SK-N-SH treated with all-trans-retinoic acid at 6 μM for 48 hours (cell line): Measurements from ENCODE around the gene PPP1R13B.

Source experiments
- ATAC-seq: fragments of 200-7000 bp; cut with Tn5 transposase; 3 replicates; pipeline ENCODE4 v1.9.1; 2020; ENCODE audit warnings: mild to moderate bottlenecking, moderate library complexity
- ARNTL ChIP-seq: fragments of 450-650 bp; formaldehyde crosslinking; IDR thresholded peaks from 2 replicates; pipeline ENCODE4 v1.5.0; 2020; ENCODE audit warnings: low read depth, mild to moderate bottlenecking, moderate library complexity, borderline replicate concordance
- BACH2 ChIP-seq: fragments of 250-450 bp; sonication (Bioruptor Pico); IDR thresholded peaks from 2 replicates; pipeline ENCODE4 v1.9.0; 2021; ENCODE audit warnings: mild to moderate bottlenecking, borderline replicate concordance
- CSDC2 ChIP-seq: fragments of 250-450 bp; sonication (Bioruptor Pico); IDR thresholded peaks from 2 replicates; pipeline ENCODE4 v1.5.0; 2020; ENCODE audit warnings: mild to moderate bottlenecking, moderate library complexity
- ESRRG ChIP-seq: fragments of 250-450 bp; sonication (Bioruptor Pico); IDR thresholded peaks from 2 replicates; pipeline ENCODE4 v1.6.1; 2021; ENCODE audit warnings: mild to moderate bottlenecking
- GLIS3 ChIP-seq: fragments of 250-450 bp; sonication (Bioruptor Pico); IDR thresholded peaks from 2 replicates; pipeline ENCODE4 v1.5.0; 2020; ENCODE audit warnings: mild to moderate bottlenecking, moderate library complexity
- ISL1 ChIP-seq: fragments of 250-450 bp; sonication (Bioruptor Pico); IDR thresholded peaks from 2 replicates; pipeline ENCODE4 v2.1.2; 2022; ENCODE audit warnings: mild to moderate bottlenecking, moderate library complexity
- OSR1 ChIP-seq: fragments of 250-450 bp; sonication (Bioruptor Pico); IDR thresholded peaks from 2 replicates; pipeline ENCODE4 v1.8.0; 2022; ENCODE audit warnings: moderate library complexity, mild to moderate bottlenecking, inconsistent platforms
- PPARA ChIP-seq: fragments of 250-450 bp; sonication (Bioruptor Pico); IDR thresholded peaks from 2 replicates; pipeline ENCODE4 v1.5.0; 2020; ENCODE audit warnings: mild to moderate bottlenecking, borderline replicate concordance
- RARB ChIP-seq: fragments of 250-450 bp; sonication (Bioruptor Pico); IDR thresholded peaks from 2 replicates; pipeline ENCODE4 v1.8.0; 2021; ENCODE audit warnings: mild to moderate bottlenecking, moderate library complexity
- SNAI2 ChIP-seq: fragments of 250-450 bp; sonication (Bioruptor Pico); IDR thresholded peaks from 2 replicates; pipeline ENCODE4 v1.5.0; 2020; ENCODE audit warnings: mild to moderate bottlenecking, moderate library complexity
- TCF4 ChIP-seq: fragments of 250-450 bp; sonication (Bioruptor Pico); IDR thresholded peaks from 2 replicates; pipeline ENCODE4 v1.8.0; 2021; ENCODE audit warnings: mild to moderate bottlenecking, moderate library complexity, borderline replicate concordance
- TOX ChIP-seq: fragments of 250-450 bp; sonication (Bioruptor Pico); IDR thresholded peaks from 2 replicates; pipeline ENCODE4 v1.8.0; 2021; ENCODE audit warnings: mild to moderate bottlenecking, moderate library complexity, borderline replicate concordance
- ZC3H10 ChIP-seq: fragments of 250-450 bp; sonication (Bioruptor Pico); IDR thresholded peaks from 2 replicates; pipeline ENCODE4 v1.5.1; 2021; ENCODE audit warnings: mild to moderate bottlenecking, moderate library complexity
- ZFP3 ChIP-seq: fragments of 250-450 bp; sonication (Bioruptor Pico); IDR thresholded peaks from 2 replicates; pipeline ENCODE4 v1.5.0; 2020; ENCODE audit warnings: mild to moderate bottlenecking, moderate library complexity
- ZNF70 ChIP-seq: fragments of 450-650 bp; formaldehyde crosslinking; IDR thresholded peaks from 2 replicates; pipeline ENCODE4 v1.5.0; 2020; ENCODE audit warnings: mild to moderate bottlenecking, moderate library complexity
- ZNF8 ChIP-seq: fragments of 450-650 bp; formaldehyde crosslinking; IDR thresholded peaks from 2 replicates; pipeline ENCODE4 v1.5.0; 2020; ENCODE audit warnings: mild to moderate bottlenecking, moderate library complexity
- TF ChIP-seq, protein P1 (sequence below): fragments of 250-450 bp; sonication (Bioruptor Pico); IDR thresholded peaks from 2 replicates; pipeline ENCODE4 v1.5.1; 2020; ENCODE audit warnings: low read depth, mild to moderate bottlenecking, moderate library complexity
- TF ChIP-seq, protein P2 (sequence below): fragments of 250-450 bp; sonication (Bioruptor Pico); IDR thresholded peaks from 2 replicates; pipeline ENCODE4 v1.8.0; 2021; ENCODE audit warnings: low read depth, mild to moderate bottlenecking, moderate library complexity, borderline replicate concordance
- TF ChIP-seq, protein P3 (sequence below): fragments of 250-450 bp; sonication (Bioruptor Pico); IDR thresholded peaks from 2 replicates; pipeline ENCODE4 v1.8.0; 2020; ENCODE audit warnings: mild to moderate bottlenecking, moderate library complexity, borderline replicate concordance

PPP1R13B gene

DNA sequence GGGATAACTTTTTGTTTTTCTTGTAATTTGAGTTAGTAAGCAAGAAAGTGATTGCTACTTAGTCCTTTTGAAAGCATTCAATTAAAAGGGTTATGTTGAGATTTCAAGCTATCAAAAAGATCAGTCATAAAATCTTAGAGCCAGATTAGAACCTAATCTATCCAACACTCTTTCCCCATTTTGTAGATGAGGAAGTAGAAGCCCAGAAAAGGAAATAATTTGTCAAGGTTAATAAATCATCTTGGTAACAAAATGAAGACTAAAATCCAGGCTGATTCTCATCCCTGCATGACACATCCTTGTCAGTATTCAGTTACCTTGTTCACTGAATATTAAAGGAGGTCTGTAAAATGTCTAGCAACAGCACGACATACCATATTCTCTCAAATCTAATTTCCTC is 26.5 kb downstream of the PPP1R13B start:
- ATAC-seq = peak; percentile 70
- TF ChIP-seq ZNF70 (CRISPR knock-in tag) (peak; percentile 75; the same call in 1 of the 2 replicates), ARNTL (no peak), ZC3H10 (CRISPR knock-in tag) (no peak), ISL1 (peak; percentile 62), PPARA (CRISPR knock-in tag) (no peak)
- TF ChIP-seq, protein P1, sequence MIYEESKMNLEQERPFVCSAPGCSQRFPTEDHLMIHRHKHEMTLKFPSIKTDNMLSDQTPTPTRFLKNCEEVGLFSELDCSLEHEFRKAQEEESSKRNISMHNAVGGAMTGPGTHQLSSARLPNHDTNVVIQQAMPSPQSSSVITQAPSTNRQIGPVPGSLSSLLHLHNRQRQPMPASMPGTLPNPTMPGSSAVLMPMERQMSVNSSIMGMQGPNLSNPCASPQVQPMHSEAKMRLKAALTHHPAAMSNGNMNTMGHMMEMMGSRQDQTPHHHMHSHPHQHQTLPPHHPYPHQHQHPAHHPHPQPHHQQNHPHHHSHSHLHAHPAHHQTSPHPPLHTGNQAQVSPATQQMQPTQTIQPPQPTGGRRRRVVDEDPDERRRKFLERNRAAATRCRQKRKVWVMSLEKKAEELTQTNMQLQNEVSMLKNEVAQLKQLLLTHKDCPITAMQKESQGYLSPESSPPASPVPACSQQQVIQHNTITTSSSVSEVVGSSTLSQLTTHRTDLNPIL (CRISPR knock-in tag) = no peak

DNA sequence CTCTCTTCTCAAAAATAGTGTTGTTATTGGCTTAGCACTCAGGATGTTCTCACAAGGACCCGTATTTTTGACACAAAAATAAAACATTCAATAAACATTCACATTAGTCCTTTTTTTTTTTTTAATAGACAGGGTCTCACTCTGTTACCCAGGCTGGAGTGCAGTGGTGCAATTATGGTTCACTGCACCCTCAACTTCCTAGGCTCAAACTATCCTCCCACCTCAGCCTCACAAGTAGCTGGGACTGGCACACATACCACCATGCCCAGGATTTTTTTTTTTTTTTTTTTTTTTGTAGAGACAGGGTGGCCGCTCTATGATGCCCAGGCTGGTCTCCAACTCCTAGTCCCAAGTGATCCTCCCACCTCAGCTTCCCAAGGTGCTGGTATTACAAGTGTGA is 27.0 kb downstream of the PPP1R13B start:
- TF ChIP-seq GLIS3 (CRISPR knock-in tag) = no peak
- TF ChIP-seq, protein P1 (CRISPR knock-in tag) = no peak
- TF ChIP-seq ARNTL = no peak
- TF ChIP-seq ISL1 = no peak
- no peak for TF ChIP-seq RARB (CRISPR knock-in tag)
- no peak for TF ChIP-seq BACH2 (CRISPR knock-in tag)
- no peak for TF ChIP-seq SNAI2
- no peak for TF ChIP-seq ZC3H10 (CRISPR knock-in tag)
- no peak for TF ChIP-seq TOX
- TF ChIP-seq, protein P2, sequence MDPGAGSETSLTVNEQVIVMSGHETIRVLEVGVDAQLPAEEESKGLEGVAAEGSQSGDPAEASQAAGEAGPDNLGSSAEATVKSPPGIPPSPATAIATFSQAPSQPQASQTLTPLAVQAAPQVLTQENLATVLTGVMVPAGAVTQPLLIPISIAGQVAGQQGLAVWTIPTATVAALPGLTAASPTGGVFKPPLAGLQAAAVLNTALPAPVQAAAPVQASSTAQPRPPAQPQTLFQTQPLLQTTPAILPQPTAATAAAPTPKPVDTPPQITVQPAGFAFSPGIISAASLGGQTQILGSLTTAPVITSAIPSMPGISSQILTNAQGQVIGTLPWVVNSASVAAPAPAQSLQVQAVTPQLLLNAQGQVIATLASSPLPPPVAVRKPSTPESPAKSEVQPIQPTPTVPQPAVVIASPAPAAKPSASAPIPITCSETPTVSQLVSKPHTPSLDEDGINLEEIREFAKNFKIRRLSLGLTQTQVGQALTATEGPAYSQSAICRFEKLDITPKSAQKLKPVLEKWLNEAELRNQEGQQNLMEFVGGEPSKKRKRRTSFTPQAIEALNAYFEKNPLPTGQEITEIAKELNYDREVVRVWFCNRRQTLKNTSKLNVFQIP (CRISPR knock-in tag) = no peak
- ATAC-seq = peak; percentile 44

DNA sequence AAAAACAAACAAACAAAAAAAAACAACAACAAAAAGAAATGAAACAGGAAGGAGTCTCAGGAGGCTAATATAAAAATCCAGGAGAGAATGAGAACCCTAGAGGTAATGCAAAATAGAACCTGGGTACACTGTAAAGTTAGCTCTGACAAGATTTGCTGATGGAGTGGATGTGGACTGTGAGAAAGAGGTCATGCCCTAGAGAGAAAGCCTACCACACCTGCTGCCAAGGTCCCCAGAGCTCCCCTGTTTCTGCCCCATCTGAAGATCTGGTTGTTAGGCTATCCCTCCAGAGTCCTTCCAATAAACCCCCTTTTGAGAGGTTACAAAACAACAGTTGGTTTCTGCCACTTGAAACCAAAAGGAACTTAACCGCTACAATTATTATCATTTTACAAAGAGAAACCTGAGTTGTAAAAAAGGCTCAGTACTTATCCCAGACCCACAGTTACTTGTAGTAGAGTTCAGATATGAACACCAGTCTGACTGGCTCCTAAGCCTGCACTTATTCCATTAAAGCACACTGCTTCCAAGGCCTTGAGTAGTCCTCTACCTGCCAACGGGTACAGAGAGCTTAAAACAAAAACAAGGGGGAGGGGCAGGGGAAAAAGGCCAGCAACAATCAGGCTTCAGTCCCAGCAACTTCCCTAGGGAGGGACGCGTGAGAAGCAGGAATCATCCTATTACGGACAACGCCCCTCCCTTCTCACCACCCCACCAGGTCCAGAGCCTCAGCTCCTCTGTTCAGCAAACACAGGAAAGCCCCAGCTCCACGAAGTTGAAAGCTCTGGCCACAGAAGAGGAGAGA is 27.7 kb downstream of the PPP1R13B start:
- peak; percentile 73 for ATAC-seq
- TF ChIP-seq ISL1 (peak; percentile 43; the same call in 1 of the 2 replicates), TCF4 (CRISPR knock-in tag) (no peak), OSR1 (CRISPR knock-in tag) (no peak)

DNA sequence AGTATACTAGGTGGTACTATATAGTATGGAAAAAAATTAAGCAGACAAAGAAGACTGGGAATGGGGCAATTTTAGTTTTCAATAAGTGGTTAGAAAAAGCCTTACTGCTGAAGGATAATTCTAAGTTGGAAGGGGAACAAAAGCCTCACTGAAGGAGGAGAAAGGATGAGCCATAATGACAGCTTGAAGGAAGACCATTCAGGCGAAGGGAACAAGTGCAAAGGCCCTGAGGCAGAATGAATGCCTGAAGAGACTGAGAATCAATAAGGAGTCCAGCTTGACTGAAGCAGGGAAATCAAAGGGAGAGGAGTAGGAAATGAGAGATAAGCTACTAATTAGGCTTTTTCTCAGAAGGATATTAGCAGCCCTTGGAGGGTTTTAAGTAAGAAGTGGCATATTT is 28.5 kb downstream of the PPP1R13B start:
- TF ChIP-seq ZC3H10 (CRISPR knock-in tag) (no peak), ESRRG (no peak), SNAI2 (no peak), OSR1 (CRISPR knock-in tag) (no peak)
- TF ChIP-seq, protein P3, sequence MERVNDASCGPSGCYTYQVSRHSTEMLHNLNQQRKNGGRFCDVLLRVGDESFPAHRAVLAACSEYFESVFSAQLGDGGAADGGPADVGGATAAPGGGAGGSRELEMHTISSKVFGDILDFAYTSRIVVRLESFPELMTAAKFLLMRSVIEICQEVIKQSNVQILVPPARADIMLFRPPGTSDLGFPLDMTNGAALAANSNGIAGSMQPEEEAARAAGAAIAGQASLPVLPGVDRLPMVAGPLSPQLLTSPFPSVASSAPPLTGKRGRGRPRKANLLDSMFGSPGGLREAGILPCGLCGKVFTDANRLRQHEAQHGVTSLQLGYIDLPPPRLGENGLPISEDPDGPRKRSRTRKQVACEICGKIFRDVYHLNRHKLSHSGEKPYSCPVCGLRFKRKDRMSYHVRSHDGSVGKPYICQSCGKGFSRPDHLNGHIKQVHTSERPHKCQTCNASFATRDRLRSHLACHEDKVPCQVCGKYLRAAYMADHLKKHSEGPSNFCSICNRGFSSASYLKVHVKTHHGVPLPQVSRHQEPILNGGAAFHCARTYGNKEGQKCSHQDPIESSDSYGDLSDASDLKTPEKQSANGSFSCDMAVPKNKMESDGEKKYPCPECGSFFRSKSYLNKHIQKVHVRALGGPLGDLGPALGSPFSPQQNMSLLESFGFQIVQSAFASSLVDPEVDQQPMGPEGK = no peak
- TF ChIP-seq, protein P1 (CRISPR knock-in tag) = no peak
- ATAC-seq = no peak

DNA sequence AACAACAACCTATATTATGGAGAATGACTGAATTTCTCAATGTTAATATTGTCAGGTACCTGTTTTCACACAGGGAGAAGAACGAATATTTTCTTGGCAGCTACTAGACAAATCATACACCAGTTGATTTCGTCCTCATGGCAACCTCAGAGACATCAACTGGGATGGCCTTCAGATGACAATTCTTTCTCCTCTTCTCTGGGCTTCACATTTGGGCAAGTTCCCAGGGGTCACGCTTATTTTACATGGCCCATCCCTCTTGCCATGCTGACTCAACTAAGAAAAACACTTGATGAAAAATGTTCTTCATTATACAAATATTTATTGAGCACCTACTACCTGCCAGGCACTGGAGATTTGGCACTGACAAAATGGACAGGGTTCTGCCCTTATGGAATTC is 29.0 kb downstream of the PPP1R13B start:
- TF ChIP-seq, protein P1 (CRISPR knock-in tag) = no peak
- no peak for TF ChIP-seq ZFP3 (CRISPR knock-in tag)
- no peak for TF ChIP-seq ZNF8
- TF ChIP-seq CSDC2 (CRISPR knock-in tag) = no peak
- TF ChIP-seq PPARA (CRISPR knock-in tag) = no peak
- ATAC-seq = no peak
